Skeletal muscle tissue (tissue), 4 donors: ENCODE results near the gene EMILIN2. TPM values are rescaled to one million over a fixed set of nuclear protein-coding genes. Genes with fewer than 3 reads are reported as not detected.
A peak's percentile ranks its signal among the peaks of the same experiment; 100 is the strongest.

Experiments used
- H3K27ac ChIP-seq: one replicate; pipeline ENCODE4 v1.7.0; 2013; ENCODE audit warnings: mild to moderate bottlenecking, low read depth, low read length, inconsistent platforms
- H3K27me3 ChIP-seq, 3 donors: one replicate each; pipeline ENCODE4 v1.7.0; 2013; ENCODE audit warnings: low read length in 3 of 3; ENCODE audit not compliant: control insufficient read depth in 3 of 3, insufficient read depth in 3 of 3
- H3K36me3 ChIP-seq, 3 donors: one replicate each; pipeline ENCODE4 v1.7.0; 2013; ENCODE audit warnings: low read length in 3 of 3; ENCODE audit not compliant: control insufficient read depth in 3 of 3, insufficient read depth in 3 of 3
- H3K4me1 ChIP-seq, 3 donors: one replicate each; pipeline ENCODE4 v1.7.0; 2013; ENCODE audit warnings: low read length in 3 of 3, mild to moderate bottlenecking in 3 of 3; ENCODE audit not compliant: control insufficient read depth in 3 of 3, insufficient read depth in 3 of 3
- H3K4me3 ChIP-seq, 3 donors: one replicate each; pipeline ENCODE4 v1.7.0; 2013; ENCODE audit warnings: low read length in 3 of 3
- H3K9ac ChIP-seq, 3 donors: one replicate each; pipeline ENCODE4 v1.7.0; 2013; ENCODE audit warnings: low read length in 3 of 3, mild to moderate bottlenecking in 3 of 3, moderate library complexity in 2 of 3, low read depth in 1 of 3
- H3K9me3 ChIP-seq, 3 donors: one replicate each; pipeline ENCODE4 v1.7.0; 2013; ENCODE audit warnings: low read length in 3 of 3; ENCODE audit not compliant: control insufficient read depth in 3 of 3
- total RNA-seq: library from RNA; depleted of rRNA; stranded (reverse); fragments of >200 nt; gene quantifications from one replicate; pipeline ENCODE4 v1.2.3, GENCODE V29; 2014
- donor health status: Osteomylitis.

Gene EMILIN2
- total RNA-seq, 1 donor from 2014 or later = 23.0 TPM

GRCh38 chr18:2958819-2959298, 112.1 kb downstream of the EMILIN2 start:
- Histone ChIP-seq H3K4me3 (no peak overlapping the region), H3K9ac (peak overlapping the region in 1 of 3 donors; percentile 21), H3K9me3 (no peaks in the 10 kb centered on the region), H3K27me3 (no peaks in the 10 kb centered on the region), H3K27ac (peak overlapping the region; percentile 57), H3K4me1 (peaks cover 5 to 30% (median 15%) of the 10 kb centered on the region in 3 donors), H3K36me3 (peaks cover 0 to 5% (median 5%) of the 10 kb centered on the region in 3 donors)

DNA sequence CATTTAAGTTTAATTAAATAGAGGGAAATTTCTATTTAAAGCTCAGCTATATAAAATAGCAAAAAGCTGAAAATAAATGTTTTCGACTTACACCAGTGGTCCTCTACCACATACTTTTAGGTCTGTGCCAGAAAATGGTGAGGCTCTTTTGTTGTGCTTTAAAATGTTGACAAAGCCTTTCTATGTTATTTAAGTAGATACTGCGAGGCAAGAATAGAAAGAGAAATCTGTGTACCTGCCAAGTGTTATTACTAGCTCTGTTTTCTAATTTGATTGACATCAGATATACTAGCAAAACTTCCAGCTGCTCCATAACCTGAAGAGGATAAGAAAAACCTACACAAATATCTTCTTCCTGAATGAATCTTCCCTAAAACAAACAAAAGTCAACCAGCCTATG, 112.5 kb downstream of the EMILIN2 start:
- Histone ChIP-seq H3K27ac (peak overlapping the region; percentile 57), H3K4me3 (peak overlapping the region in 1 of 3 donors; percentile 14), H3K4me1 (peaks cover 5 to 30% (median 15%) of the 10 kb centered on the region in 3 donors), H3K27me3 (no peaks in the 10 kb centered on the region), H3K9me3 (no peaks in the 10 kb centered on the region), H3K9ac (peak overlapping the region in 1 of 3 donors; percentile 21), H3K36me3 (peaks cover 0 to under 1% (median under 1%) of the 10 kb centered on the region in 3 donors)

- Histone ChIP-seq H3K27ac (peak overlapping the region; percentile 57), H3K9ac (no peak overlapping the region), H3K36me3 (no peaks in the 10 kb centered on the region), H3K9me3 (no peaks in the 10 kb centered on the region), H3K27me3 (no peaks in the 10 kb centered on the region), H3K4me3 (no peak overlapping the region), H3K4me1 (peaks cover 5 to 30% (median 15%) of the 10 kb centered on the region in 3 donors)
Measured at GRCh38 chr18:2960983-2961696, 114.3 kb downstream of the EMILIN2 start.

- H3K9me3 ChIP-seq = no peaks in the 10 kb centered on the region
- H3K9ac ChIP-seq = no peak overlapping the region
- H3K27ac ChIP-seq = peak overlapping the region; percentile 55
- no peaks in the 10 kb centered on the region for H3K36me3 ChIP-seq
- no peaks in the 10 kb centered on the region for H3K27me3 ChIP-seq
- no peak overlapping the region for H3K4me3 ChIP-seq
- peaks cover 5 to 30% (median 15%) of the 10 kb centered on the region in 3 donors for H3K4me1 ChIP-seq
Measured at GRCh38 chr18:2961821-2962220, 115.0 kb downstream of the EMILIN2 start.

DNA sequence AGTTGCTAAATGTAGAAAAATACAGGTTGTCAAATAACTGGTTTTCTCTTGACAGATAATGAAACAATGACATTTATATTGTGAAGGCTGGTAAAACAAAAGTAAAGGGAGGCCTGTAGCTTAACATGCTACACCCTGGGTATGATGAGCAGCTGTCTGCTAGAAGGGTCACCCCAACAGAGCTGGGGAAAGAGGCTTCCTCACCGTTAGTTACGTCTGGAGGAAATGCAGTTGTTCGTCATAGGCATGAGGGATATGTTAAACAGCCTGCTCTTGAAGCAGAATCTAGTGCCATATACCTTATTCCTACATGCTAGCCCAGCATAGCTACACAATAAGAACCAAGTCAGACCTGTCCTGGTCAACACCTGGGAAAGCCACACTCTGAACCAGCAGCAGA, 116.2 kb downstream of the EMILIN2 start:
- Histone ChIP-seq H3K4me1 (peaks cover 5 to 33% (median 15%) of the 10 kb centered on the region in 3 donors), H3K36me3 (no peaks in the 10 kb centered on the region), H3K4me3 (no peak overlapping the region), H3K27ac (no peak overlapping the region), H3K9me3 (no peaks in the 10 kb centered on the region), H3K9ac (no peak overlapping the region), H3K27me3 (no peaks in the 10 kb centered on the region)

DNA sequence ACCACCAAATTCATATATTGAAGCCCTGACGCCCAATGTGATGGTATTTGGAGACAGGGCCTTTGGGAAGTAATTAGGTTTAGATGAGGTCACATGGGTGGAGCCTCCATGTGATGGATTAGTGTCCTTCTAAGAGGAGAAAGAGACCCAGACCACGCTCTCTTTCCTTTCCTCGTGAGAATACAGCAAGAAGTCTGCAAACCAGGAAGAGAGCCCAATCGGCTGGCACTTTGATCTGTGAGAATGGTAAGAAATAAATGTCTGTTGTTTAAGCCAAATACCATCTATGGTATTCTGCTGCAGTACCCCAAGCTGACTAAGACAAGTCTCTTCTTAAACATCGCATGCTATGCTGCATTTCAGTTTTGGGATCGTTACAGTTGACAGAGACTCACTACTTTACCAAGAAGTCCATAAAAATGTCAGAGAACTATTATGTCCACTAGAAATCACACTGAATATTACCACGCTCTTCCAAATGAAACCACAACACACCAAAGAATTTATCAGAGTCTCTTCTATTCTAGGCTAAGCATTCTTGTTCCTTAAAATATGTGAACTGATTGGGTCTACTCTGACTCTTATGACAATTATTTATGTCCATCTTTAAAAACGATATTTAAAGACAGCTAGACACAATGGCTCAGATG, 117.7 kb downstream of the EMILIN2 start:
- H3K27ac ChIP-seq = no peak overlapping the region

More for the DNA sequence above, 117.7 kb downstream of the EMILIN2 start:
- H3K9ac ChIP-seq = no peak overlapping the region
- no peaks in the 10 kb centered on the region for H3K36me3 ChIP-seq
- H3K4me3 ChIP-seq = no peak overlapping the region
- peaks cover 3 to 24% (median 20%) of the 10 kb centered on the region in 3 donors for H3K4me1 ChIP-seq
- H3K9me3 ChIP-seq = no peaks in the 10 kb centered on the region
- no peaks in the 10 kb centered on the region for H3K27me3 ChIP-seq

Other genes starting within 250 kb of the EMILIN2 start
- 102 TPM for gene SMCHD1, start 191.3 kb upstream of the EMILIN2 start, total RNA-seq
- 11.0 TPM for gene LPIN2, start 166.1 kb downstream of the EMILIN2 start, total RNA-seq